ENCODE measurements around the gene OPRM1.
"Not testable (repeated sequence)": the region's sequence is repeated elsewhere in the genome, so short reads cannot be mapped to it uniquely, and the experiment has no call there.

OPRM1 gene

DNA sequence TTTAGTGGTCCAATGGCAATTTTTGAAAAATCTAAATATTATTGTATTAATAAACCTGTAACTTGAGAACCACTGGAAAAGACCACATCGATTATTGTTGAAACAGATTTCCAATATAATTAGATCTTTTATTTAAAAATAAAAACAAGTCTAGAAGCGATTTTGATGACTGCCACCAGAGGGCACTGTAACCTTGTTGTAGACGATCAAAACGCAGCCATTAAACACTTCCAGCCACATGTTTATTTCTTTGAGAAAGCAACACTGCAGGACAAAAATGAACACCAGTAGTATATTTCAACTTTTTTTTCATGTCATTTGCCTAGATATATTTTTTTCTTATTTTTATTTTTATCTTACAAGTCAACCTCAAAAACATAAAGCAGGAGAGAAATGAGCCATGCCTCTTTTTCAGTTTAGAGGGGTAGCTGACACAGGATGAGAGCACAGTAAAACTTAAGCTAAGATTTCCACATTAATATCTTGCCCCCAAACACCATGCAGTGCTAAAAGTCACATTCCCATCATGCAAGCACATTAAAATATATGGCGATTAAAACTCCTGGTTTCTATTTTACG, 115.4 kb downstream of the OPRM1 start:
- peak; percentile 71 for DNase-seq (ENCODE audit: low spot score)

DNA sequence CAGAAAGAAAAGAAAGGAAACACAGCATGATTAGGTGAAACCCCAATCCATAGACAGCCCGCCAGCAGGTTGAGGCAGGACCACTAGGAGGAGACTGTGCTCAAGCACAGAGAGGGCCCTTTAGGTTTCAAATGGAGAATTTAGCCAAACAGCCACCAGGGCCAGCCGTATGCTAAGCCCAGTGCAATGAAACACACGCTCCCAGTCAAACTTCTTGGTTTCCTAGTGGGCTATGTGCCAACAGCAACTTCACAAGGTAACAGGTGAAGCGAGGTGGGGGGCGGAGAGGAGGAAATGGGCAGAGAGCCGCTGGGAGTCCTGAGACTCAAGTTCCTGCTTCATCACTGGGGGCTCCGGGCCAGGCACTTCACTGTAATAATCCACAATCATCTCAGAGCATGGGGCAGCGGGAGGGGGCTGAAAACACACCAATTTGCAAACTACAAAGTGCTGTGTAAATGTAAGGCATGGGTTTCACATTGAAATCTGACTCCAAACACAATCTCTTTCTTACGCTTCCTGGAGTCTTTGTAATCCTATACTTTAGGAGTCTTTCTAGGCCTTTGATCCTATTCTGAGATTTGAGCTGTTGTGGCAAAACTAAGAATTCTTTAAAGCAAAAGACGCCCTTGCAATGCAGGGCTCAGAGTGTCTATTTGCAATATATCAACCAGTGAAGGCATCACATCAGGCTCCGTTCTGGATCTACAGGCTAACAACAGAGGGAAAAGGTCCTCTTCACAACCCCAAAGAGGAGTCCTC, 117.3 kb downstream of the OPRM1 start:
- peak; percentile 80 for DNase-seq (ENCODE audit: low spot score)

DNA sequence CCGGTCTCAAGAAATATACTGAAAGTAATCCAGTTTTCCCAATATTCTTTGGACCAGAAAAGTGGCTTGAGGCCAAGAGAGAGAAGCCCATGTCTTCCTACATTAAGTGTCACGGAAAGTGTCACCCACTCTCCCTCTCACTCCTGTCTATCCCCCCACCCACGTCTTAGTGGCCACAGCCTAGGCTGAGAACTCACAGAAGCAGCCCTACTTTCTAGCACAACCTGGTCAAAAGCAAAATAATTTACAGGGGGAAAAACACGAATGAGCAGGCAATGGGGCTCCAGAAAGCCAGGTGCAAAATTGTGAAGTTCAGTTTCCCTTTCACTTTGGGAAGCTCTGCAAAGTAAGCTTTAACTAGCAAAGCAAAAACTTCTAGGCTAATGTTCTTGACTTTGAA, 118.0 kb downstream of the OPRM1 start:
- no peak for DNase-seq (ENCODE audit: low spot score)

DNA sequence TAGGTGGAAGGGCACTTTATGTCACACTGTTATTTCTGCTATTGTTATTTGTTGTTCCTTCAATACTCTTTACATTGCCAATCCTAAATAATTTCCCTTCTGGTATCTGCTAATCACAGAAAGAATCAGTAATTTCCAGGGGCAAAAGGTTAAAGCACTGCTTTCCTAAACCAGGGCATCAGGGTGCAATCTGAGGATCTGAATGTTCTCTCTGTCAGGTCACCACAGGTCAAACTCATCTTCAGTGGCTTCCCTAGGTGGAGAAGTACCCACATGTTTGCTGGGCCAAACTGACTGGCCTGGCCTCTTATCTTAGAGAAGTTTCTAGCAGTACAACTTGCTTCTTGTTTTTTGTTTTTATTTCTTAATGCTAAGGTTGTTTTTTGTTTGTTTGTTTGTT, 118.7 kb downstream of the OPRM1 start:
- no peak for DNase-seq (ENCODE audit: low spot score)

DNA sequence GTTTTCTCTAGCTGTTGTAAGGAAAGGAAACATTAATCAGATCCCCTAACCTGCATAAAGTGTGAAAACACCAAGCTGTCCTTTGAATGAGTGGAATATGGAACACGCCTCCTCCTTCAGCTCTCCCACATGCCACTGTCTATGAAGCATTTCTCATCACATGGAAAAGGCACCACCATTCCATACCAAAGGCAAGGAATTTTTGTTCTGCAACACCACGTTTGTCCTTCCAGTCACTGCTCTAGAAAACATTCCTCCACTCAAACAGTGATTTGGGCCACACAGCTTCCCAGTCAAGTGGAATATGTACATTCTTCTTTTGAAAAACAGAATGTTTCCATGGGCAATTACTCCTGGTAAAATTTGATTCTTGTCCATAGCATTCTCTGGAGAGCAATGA, 120.1 kb downstream of the OPRM1 start:
- DNase-seq (ENCODE audit: low spot score) = no peak

DNA sequence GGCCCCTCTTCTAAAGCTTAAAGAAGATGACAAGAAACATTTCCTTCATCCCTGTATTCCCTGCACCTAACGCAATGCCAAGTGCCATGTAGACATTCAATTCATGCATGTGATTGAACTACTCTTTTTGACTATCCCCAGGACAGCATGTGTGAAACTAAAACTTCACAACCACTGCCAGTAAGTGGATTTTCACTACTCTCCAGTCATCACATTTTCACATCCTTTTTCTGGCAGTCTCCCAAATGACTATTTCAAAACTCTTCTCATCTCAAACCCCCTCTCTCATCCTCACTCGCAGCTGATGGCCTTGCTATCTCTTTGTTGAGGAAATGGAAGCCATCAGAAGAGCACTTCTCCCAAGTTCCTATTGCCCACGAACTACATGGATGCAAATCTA, 122.6 kb downstream of the OPRM1 start:
- no peak for DNase-seq (ENCODE audit: low spot score)

DNA sequence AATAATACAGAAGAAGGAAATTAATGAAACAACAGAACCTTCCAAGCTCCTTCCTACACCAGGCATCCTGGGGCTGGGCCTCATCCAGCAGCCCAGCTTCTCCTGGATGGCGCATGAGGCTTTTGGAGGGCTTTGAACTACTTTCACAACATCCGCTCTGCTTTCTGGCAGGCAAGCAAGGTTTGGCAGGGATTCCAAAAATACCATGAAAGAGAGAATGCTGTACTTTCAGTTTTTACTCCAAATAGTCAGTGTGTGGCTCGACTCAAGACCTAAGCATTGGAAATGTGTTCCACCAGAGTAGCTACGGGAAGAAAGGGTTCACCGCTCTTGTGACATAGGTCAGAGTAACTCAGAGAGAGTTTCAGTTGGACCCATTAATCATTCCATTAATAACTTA, 125.4 kb downstream of the OPRM1 start:
- DNase-seq (ENCODE audit: low spot score) = peak; percentile 82

DNA sequence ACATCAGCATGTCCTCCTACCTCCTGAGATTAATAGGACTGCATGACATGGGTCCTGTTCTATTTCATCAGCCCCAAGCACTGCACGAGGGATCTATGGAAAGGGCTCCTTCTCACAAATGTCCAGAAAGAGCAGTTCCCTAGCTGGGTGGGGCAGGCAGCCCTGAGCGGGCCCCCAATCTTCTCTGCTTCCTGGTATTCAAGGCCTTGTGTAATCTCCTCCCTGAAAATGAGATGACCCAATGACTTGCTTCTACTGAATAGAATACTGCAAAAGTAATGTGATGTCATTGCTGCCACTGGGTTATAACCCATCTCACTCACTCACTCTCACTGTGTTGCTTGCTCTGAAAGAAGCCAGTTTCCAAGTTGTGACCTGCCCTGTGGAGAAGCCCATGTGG, 126.4 kb downstream of the OPRM1 start:
- no peak for DNase-seq (ENCODE audit: low spot score)

DNA sequence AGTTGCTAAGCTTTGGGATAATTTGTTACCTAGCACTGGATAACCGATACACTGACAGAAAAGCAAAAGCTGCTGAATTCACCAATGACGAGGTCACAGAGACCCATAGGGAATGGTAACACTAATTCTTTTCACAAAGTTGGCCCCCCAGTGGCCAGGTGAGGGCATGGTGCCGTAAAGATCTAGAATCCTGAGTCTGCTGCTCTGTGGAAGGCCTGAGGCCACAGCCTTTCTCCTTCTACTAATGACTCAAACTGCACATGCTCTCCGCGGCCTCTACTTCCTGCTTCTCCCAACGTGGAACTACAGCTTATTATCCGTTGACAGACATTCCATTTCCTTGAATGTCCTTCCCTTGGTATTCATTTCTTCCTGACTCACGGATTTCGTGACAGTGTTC, 127.1 kb downstream of the OPRM1 start:
- peak; percentile 54 for DNase-seq (ENCODE audit: low spot score)

DNA sequence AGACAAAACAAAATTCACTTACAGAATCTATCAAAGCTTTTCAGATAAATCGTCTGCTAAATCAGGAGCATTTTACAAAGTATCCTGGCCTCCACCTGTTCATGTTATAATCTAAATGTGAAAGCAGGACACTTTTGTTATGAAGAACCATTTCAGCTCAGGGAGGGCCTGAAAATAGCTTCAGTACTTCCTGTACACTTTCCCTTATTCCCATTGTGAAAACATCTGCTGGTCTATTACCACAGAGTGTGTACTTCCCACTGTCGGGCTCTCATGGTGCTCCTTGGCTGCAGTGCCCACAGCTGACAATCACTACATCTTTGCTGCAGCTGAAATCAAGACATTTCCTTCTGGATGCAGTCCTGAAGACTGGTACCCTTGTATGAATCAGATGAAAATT, 128.1 kb downstream of the OPRM1 start:
- no peak for DNase-seq (ENCODE audit: low spot score)

DNA sequence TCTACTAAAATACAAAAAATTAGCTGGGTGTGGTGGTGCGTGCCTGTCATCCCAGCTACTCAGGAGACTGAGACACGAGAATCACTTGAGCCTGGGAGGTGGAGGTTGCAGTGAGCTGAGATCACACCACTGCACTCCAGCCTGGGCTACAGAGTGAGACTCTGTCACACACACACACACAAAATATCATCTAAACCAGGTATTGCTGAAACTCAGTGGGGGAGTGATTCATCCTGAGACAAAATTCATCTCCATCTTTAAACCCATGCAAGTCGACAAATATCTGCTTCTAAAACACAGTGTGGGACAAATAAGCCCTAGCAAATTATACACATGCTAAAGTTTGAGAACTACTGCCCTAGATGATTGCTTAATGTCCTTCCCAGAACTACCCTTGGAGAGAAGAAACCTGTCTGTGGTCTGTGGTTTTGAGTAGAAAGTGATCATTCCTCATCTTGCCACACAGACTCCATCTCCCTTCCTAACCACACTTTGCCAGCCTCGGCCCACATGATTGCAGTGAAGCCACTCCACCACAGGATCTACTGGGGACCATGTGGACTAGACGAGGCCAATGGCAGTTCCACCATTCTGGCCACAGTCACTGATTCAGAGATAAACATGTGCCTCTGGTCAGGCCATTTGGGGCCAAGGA, 130.3 kb downstream of the OPRM1 start:
- DNase-seq (ENCODE audit: low spot score) = peak; percentile 44

DNA sequence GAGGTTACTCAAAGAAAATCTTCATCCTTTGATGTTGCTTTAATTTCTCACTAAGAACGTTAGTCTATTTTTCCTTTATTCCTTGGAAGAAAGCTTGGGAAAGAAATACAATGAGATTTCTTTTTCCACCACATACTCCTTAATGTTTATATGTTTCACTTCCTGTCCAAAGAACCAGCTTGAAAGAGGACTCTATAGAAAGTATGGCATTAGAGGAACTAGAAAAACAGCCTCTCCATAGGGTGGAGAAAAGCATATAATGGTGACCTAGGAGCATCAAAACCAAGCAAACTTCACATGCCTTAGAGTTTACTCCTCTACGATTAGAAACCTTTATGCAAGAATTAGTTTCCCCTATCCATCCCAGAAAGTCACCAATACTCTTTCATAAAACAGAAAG, 131.1 kb downstream of the OPRM1 start:
- no peak for DNase-seq (ENCODE audit: low spot score)

DNA sequence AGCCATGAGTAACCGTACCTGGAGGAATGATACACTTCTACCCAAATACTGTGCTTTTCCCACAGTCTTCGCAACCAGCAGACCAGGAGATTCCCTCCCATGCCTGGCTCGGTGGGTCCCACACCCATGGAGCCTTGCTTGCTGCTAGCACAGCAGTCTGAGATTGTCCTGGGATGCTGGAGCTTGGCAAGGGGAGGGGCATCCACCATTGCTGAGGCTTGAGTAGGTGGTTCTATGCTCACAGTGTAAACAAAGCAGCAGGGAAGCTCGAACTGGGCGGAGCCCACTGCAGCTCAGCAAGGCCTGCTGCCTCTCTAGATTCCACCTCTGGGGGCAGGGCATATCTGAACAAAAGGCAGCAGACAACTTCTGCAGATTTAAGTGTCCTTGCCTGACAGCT, 133.4 kb downstream of the OPRM1 start:
- DNase-seq (ENCODE audit: low spot score) = not testable (repeated sequence)

DNA sequence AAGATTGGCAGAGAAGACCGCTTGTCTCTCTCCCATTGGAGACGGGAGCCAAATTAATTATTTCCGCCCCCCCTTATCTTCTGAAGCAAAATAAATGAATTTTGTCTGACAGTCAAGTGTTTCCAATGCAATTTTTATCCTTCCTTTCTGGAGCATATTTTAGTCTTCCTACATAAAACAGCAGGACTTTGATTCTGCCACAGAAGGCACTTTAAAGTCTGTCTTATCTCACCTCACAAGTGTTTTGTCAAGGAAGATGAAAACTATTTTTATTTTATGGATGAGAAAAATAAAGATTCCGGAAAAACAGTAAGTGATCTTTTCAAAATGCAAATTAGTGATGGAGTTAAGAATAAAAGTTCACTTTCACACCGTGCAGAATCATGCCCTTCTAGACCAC, 140.4 kb downstream of the OPRM1 start:
- DNase-seq (ENCODE audit: low spot score) = no peak

DNA sequence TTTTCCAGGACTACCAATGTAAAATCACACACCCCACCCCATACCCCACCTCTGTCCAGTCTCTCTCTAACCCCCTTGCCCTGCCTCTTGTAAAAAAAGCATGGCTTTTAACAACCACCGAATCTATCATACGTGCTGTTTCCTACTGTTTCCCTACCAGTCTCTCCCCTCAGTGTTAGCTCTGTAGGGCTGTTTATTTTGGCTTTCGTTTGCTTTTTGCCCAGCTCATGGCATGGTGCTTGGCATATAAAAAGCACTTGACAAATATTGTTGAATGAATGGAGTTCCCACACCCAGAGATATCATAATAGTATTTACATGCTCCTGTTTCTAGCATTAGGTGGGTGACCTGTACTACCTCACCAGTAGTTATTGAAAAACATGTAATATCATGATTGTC, 148.2 kb downstream of the OPRM1 start:
- DNase-seq (ENCODE audit: low spot score) = no peak

DNA sequence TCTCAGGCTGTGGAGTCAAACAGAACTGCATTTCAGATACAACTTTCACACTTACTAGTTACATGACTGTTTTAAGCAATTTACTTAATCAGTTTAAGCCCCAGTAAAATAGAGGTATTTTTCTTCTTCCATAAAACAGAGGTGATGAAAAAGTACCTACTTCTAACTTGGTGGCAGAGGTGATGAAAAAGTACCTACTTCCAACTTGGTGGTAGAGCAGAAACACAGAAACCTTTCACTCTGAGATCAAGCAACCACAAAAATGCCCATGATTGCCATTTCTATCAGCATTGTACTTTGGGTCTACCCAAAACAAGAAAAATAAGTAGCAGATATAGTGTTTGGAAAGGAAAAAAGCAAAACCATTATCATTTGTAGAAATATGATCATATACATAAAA, 148.7 kb downstream of the OPRM1 start:
- no peak for DNase-seq (ENCODE audit: low spot score)

DNA sequence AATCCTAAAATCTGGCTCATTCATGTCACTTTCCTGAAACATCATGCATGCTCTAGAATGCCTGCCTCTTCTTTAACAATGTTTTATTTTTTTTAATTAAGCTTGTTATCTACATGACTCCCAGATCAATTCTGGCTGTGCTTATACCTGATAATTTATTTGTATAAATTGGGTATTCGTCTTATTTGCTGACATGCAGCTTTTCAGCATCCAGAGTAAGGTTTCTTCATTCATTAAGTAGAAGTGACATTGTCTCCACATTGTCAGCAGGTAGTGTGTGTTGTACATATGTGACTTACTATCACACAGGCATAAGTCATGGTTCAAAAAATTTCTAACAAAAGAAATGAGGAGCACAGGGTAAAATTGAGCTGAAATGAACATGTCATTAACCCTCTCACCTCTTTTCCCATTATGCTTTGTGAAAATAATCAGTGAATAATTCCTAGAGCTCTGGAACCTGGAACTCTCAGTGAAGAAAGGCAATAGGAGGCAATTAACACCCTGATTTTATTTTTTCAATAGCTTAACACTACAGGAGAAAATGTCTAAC, 157.4 kb downstream of the OPRM1 start:
- DNase-seq (ENCODE audit: low spot score) = no peak

DNA sequence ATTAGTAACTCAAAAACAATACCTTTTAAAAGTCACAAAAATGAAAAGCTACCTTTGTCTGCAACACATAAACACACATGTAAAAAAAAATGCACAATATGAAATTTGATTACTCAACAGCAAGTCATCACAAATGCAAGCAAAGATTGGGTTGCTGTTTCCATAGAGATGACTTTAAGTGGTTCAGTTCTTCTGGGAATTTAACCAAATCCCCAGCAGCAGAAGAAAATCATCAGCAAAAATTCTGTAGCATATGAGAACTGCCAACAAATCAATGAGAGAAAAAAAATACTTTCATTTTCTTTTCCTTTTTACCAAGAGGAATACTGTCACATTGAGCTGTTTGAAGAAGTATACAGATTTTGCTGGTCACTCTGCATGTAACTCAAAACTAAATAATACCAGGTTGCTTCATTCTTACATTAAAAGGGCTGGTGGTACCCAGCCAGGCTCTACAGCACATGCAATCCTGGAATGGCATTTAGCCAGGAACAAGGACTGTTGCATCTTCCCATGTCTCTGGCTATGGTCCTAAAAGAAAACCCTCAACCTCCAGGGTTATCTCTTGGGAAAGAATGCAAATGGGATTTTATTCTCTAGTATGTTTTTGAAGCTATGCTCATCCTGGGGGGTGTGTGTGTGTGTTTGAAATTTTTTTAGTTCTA, 158.3 kb downstream of the OPRM1 start:
- DNase-seq (ENCODE audit: low spot score) = peak; percentile 7

DNA sequence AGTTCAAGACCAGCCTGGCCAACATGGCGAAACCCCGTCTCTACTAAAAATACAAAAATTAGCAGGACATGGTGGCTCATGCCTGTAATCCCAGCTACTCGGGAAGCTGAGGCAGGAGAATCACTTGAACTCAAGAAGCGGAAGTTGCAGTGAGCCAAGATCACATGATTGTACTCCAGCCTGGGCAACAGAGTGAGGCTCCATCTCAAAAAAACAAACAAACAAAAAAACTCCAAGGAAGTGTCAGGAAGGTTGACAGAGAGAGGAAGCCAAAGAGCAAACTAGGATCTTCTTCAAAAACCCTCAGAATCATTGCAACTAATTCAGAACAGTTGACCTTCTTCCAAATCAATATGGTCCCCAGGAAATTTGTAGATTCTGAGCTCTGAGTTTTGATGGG, 162.6 kb downstream of the OPRM1 start:
- not testable (repeated sequence) for DNase-seq (ENCODE audit: low spot score)

DNA sequence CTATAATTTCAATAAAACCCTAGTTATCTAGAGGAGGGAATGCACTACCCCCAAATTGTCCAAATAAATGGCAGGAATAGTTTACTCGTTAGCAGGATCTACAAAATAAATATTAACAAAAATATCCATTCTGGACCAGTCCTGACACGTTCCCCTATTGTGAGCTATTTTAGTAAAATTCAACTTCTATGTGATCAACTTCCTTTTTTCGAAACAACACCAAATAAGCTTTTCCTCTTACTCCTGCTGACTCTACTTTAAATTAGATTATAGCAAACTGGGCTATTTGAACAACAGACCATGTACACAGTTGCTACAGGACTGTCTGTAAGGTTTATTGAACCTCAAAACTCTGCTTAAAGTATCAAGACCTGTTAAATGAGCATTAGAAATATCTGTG, 163.3 kb downstream of the OPRM1 start:
- DNase-seq (ENCODE audit: low spot score) = no peak

DNA sequence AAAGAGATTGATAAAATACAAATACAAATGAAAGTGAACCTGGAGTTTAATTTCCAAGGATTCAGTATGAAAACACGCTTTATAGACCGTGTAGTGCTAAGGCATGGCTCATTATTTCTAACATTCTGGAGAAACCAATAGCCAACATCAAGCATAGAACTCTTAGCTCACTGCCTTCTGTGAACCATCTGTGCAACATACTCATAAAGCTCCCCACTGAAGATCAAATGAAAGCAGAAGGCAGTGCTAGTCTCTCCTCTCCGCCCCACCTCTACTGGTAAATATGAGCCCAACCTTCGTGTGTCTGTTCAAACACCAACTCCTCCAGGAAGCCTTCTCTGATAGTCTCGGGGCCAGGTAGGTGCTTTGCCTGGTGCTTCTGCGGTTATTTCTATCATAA, 163.9 kb downstream of the OPRM1 start:
- DNase-seq (ENCODE audit: low spot score) = no peak

DNA sequence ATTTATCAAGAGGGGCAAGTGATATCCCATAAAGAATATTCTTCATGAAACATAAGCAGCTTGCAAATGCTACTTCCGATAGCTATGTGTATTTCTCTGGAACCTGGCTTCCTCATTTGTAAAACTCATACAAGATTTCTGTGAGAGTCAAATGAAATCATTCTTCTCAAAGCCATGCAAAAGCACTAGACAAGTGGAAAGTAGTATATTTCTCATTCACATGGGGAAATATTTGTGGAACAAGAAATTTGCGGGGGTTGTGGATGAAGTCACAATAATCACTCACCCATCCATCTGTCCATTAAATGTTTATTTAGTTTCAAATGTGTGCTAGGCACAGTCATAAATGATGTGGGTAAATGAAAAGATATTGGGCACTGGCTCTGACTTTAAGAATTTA, 167.1 kb downstream of the OPRM1 start:
- no peak for DNase-seq (ENCODE audit: low spot score)

DNA sequence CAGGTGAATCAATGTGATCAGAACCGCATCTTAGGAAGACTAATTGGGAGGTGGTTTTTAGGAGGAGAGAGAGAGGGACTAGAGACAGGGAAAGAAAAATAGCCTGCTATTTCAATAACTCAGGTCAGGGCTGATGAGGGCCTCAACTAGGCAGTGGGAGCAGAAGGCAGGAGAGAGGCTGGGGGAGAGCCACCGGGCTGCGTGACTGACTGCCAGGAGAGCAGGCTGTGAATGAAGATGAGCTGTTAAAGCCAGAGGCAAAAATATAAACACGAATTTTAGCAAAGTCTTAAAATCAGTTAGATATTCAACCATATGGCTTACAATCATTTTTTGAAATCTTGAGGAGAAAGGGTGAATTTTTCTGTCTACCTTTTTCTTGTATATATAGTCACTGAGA, 168.0 kb downstream of the OPRM1 start:
- DNase-seq (ENCODE audit: low spot score) = no peak

All from kidney tubule cell (primary cell).